Natural killer cell (primary cell): ENCODE measurements around the gene GAB2. TPM values are rescaled to one million over a fixed set of nuclear protein-coding genes. Genes with fewer than 3 reads are reported as not detected.
A peak's percentile ranks its signal among the peaks of the same experiment; 100 is the strongest.
"Not testable (repeated sequence)": the region's sequence is repeated elsewhere in the genome, so short reads cannot be mapped to it uniquely, and the experiment has no call there.

Source experiments
- ATAC-seq, 3 donors: fragments of 150-1000 bp in 2 of 3; fragments of 200-7000 bp in 1 of 3; cut with Tn5 transposase; 1 replicate in 1 of 3; 2 replicates in 2 of 3; pipeline ENCODE4 v1.10.0; 2021; ENCODE audit warnings: mild to moderate bottlenecking in 2 of 3, moderate library complexity in 2 of 3
- DNase-seq, 2 donors: peaks; one replicate each; pipeline versions ENCODE4 v3.0.0 to v3.0.0-alpha.2; 2013 to 2021; ENCODE audit warnings: mixed read lengths in 1 of 2
- H3K27ac ChIP-seq: one replicate; pipeline ENCODE4 v1.5.1; 2013; ENCODE audit warnings: mild to moderate bottlenecking, low read length
- H3K27me3 ChIP-seq: one replicate; pipeline ENCODE4 v1.6.1; 2013; ENCODE audit warnings: low read length; ENCODE audit not compliant: control insufficient read depth, insufficient read depth
- H3K36me3 ChIP-seq: one replicate; pipeline ENCODE4 v1.6.1; 2013; ENCODE audit warnings: low read length; ENCODE audit not compliant: control insufficient read depth, insufficient read depth
- H3K4me1 ChIP-seq: one replicate; pipeline ENCODE4 v1.6.1; 2013; ENCODE audit warnings: low read length; ENCODE audit not compliant: control insufficient read depth, insufficient read depth
- H3K4me3 ChIP-seq: one replicate; pipeline ENCODE4 v1.5.1; 2013; ENCODE audit warnings: low read length
- H3K9me3 ChIP-seq: one replicate; pipeline ENCODE4 v1.6.1; 2013; ENCODE audit warnings: low read length; ENCODE audit not compliant: control insufficient read depth, insufficient read depth
- H3K27ac Mint-ChIP-seq, 2 donors: one replicate each; pipeline ENCODE4 v1.8.0; 2022; ENCODE audit warnings: mild to moderate bottlenecking in 2 of 2, mixed read lengths in 2 of 2, moderate library complexity in 1 of 2
- H3K27me3 Mint-ChIP-seq, 2 donors: one replicate each; pipeline ENCODE4 v1.8.0; 2022; ENCODE audit warnings: low read depth in 2 of 2, mixed read lengths in 2 of 2
- H3K36me3 Mint-ChIP-seq: one replicate; pipeline ENCODE4 v1.8.0; 2022; ENCODE audit warnings: mixed read lengths
- H3K4me1 Mint-ChIP-seq, 2 donors: one replicate each; pipeline ENCODE4 v1.8.0; 2022; ENCODE audit warnings: mixed read lengths in 2 of 2
- H3K4me3 Mint-ChIP-seq: one replicate; pipeline ENCODE4 v1.8.0; 2022; ENCODE audit warnings: mild to moderate bottlenecking, moderate library complexity, mixed read lengths
- H3K9me3 Mint-ChIP-seq, 2 donors: one replicate each; pipeline ENCODE4 v1.8.0; 2022; ENCODE audit warnings: mixed read lengths in 2 of 2
- CTCF ChIP-seq: fragments of 200-600 bp; IDR thresholded peaks from one replicate; pipeline ENCODE4 v1.8.0; 2022; ENCODE audit warnings: antibody characterized with exemption
- WGBS: methylation state at CpG from one replicate; pipeline ENCODE4 v1.1.7; 2013; ENCODE audit warnings: missing lambda C conversion rate; ENCODE audit not compliant: insufficient coverage; 5-methylcytosine and 5-hydroxymethylcytosine counted together
- intact Hi-C: fragments of 100-400 bp; cut with micrococcal nuclease; formaldehyde crosslinking; loops from one replicate; pipeline ENCODE4 v1.14.2; 2022
- total RNA-seq, 4 donors: library from RNA; stranded (reverse); fragments of 120-200 nt in 1 of 4; gene quantifications; one replicate each; pipeline versions ENCODE4 v1.2.3 to v1.2.4, GENCODE V29; 2013 to 2022

The GAB2 gene
- total RNA-seq, 3 donors from 2014 or later (not counting 1 experiment from before 2014, with no cell fraction given): 4.3 to 58.4 (median 8.1) TPM

GRCh38 chr11:78295347-78295746, 122.3 kb downstream of the GAB2 start:
- H3K9me3 ChIP-seq: no peaks in the 10 kb centered on the region
- Mint-ChIP-seq H3K36me3 (no peaks in the 10 kb centered on the region), H3K27me3 (no peaks in the 10 kb centered on the region), H3K9me3 (no peaks in the 10 kb centered on the region), H3K27ac (no peak overlapping the region), H3K4me3 (no peak overlapping the region), H3K4me1 (no peaks in the 10 kb centered on the region)
- ATAC-seq (no peak), DNase-seq (no peak)
- H3K4me3 ChIP-seq: no peak overlapping the region
- no peaks in the 10 kb centered on the region for H3K4me1 ChIP-seq
- no peak overlapping the region for H3K27ac ChIP-seq
- TF ChIP-seq CTCF: no peak
- intact Hi-C loops: no loop called here
- no peaks in the 10 kb centered on the region for H3K36me3 ChIP-seq
- WGBS: 89% methylated on average over 3 of the region's 3 CpGs
- H3K27me3 ChIP-seq: no peaks in the 10 kb centered on the region

GRCh38 chr11:78294100-78294499, 123.5 kb downstream of the GAB2 start:
- 95% methylated on average over 3 of the region's 5 CpGs for WGBS

GRCh38 chr11:78293536-78293935, 124.1 kb downstream of the GAB2 start:
- H3K27me3 Mint-ChIP-seq: no peaks in the 10 kb centered on the region
- H3K4me1 Mint-ChIP-seq: peaks cover 0 to 8% of the 10 kb centered on the region in 2 donors
- intact Hi-C loops: no loop called here
- 96% methylated on average over 6 of the region's 6 CpGs for WGBS
- H3K9me3 Mint-ChIP-seq: no peaks in the 10 kb centered on the region
- Histone ChIP-seq H3K4me3 (no peak overlapping the region), H3K9me3 (no peaks in the 10 kb centered on the region), H3K36me3 (no peaks in the 10 kb centered on the region), H3K4me1 (no peaks in the 10 kb centered on the region), H3K27ac (no peak overlapping the region), H3K27me3 (no peaks in the 10 kb centered on the region)
- TF ChIP-seq CTCF: no peak
- ATAC-seq (no peak), DNase-seq (no peak)
- H3K4me3 Mint-ChIP-seq: no peak overlapping the region
- no peaks in the 10 kb centered on the region for H3K36me3 Mint-ChIP-seq
- no peak overlapping the region for H3K27ac Mint-ChIP-seq

More at GRCh38 chr11:78294100-78294499, 123.5 kb downstream of the GAB2 start:
- H3K4me3 ChIP-seq, H3K27me3 ChIP-seq, H3K27me3 Mint-ChIP-seq, H3K4me1 Mint-ChIP-seq, ATAC-seq, H3K4me1 ChIP-seq, H3K27ac Mint-ChIP-seq, H3K36me3 Mint-ChIP-seq, H3K9me3 Mint-ChIP-seq, DNase-seq, intact Hi-C loops, H3K9me3 ChIP-seq, H3K4me3 Mint-ChIP-seq, H3K27ac ChIP-seq, H3K36me3 ChIP-seq: not testable (repeated sequence)

GRCh38 chr11:78292109-78292803, 125.4 kb downstream of the GAB2 start:
- no peak overlapping the region for H3K27ac Mint-ChIP-seq
- 53% methylated on average over 9 of the region's 9 CpGs for WGBS
- DNase-seq: peak in 1 of 2 donors; percentile 11
- peaks cover 0 to 8% of the 10 kb centered on the region in 2 donors for H3K4me1 Mint-ChIP-seq
- no peaks in the 10 kb centered on the region for H3K27me3 Mint-ChIP-seq
- H3K4me1 ChIP-seq: no peaks in the 10 kb centered on the region
- H3K4me3 ChIP-seq: no peak overlapping the region
- H3K27ac ChIP-seq: no peak overlapping the region
- intact Hi-C loops: no loop called here
- no peaks in the 10 kb centered on the region for H3K9me3 Mint-ChIP-seq
- H3K4me3 Mint-ChIP-seq: no peak overlapping the region
- H3K27me3 ChIP-seq: no peaks in the 10 kb centered on the region
- no peaks in the 10 kb centered on the region for H3K36me3 Mint-ChIP-seq
- no peaks in the 10 kb centered on the region for H3K36me3 ChIP-seq
- no peaks in the 10 kb centered on the region for H3K9me3 ChIP-seq
- no peak for TF ChIP-seq CTCF
- peak in 2 of 3 donors; percentile 20 to 76 for ATAC-seq
